ENCODE results near the gene AMER2.
A peak's percentile ranks its signal among the peaks of the same experiment; 100 is the strongest.

The AMER2 gene

GRCh38 chr13:25149711-25150110 is 22.4 kb downstream of the AMER2 start:
- DNase-seq, result no peak

GRCh38 chr13:25148402-25148771 is 23.7 kb downstream of the AMER2 start:
- DNase-seq, result no peak

- no peak for DNase-seq
These were observed 24.3 kb downstream of the AMER2 start for GRCh38 chr13:25147638-25148401.

GRCh38 chr13:25143706-25144105 is 28.4 kb downstream of the AMER2 start:
- DNase-seq, result no peak

- no peak for DNase-seq
These were observed 31.0 kb downstream of the AMER2 start for GRCh38 chr13:25141042-25141441.

GRCh38 chr13:25137788-25138115 is 34.3 kb downstream of the AMER2 start:
- DNase-seq, result no peak

GRCh38 chr13:25136880-25137787 is 35.0 kb downstream of the AMER2 start:
- no peak for DNase-seq

- DNase-seq, result no peak
These were observed 36.2 kb downstream of the AMER2 start for GRCh38 chr13:25135896-25136295.

- DNase-seq, result no peak
These were observed 39.2 kb downstream of the AMER2 start for GRCh38 chr13:25132751-25133390.

- DNase-seq, result no peak
These were observed 40.1 kb downstream of the AMER2 start for GRCh38 chr13:25131881-25132420.

GRCh38 chr13:25130944-25131343 is 41.1 kb downstream of the AMER2 start:
- no peak for DNase-seq

GRCh38 chr13:25118378-25118905 is 53.6 kb downstream of the AMER2 start:
- DNase-seq, result no peak

GRCh38 chr13:25117312-25117711 is 54.8 kb downstream of the AMER2 start:
- no peak for DNase-seq

GRCh38 chr13:25116044-25116443 is 56.0 kb downstream of the AMER2 start:
- DNase-seq, result no peak

- peak; percentile 37 for DNase-seq
These were observed 57.9 kb downstream of the AMER2 start for GRCh38 chr13:25114220-25114619.

GRCh38 chr13:25112695-25113255 is 59.3 kb downstream of the AMER2 start:
- no peak for DNase-seq
